ENCODE data around the gene SENP2. TPM values are rescaled to one million over a fixed set of nuclear protein-coding genes. Genes with fewer than 3 reads are reported as not detected.
"Not testable (repeated sequence)": the region's sequence is repeated elsewhere in the genome, so short reads cannot be mapped to it uniquely, and the experiment has no call there.

SENP2 gene
- total and polyA plus RNA-seq, 4 donors: 7.5 to 42.1 (median 20.4) TPM

DNA sequence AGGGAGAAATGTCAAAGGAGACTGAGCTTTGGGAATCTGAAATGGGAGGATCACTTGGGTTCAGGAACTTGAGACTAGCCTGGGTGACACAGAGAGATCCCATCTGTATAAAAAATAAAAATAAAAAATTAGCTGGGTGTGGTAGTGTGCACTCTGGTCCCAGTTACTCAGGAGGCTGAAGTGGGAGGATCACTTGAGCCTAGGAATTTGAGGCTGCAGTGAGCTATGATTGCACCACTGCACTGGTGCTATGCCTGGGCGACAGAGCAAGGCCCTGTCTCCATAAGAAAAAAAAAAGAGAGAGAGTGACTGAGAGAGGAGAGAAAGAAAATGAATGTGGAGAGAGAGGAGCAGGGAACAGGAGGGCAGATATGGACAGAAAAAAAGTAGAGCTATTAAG is 72.8 kb downstream of the SENP2 start:
- no peaks in the 10 kb centered on the region for H3K27me3 ChIP-seq (ENCODE audit: control insufficient read depth in 3 of 3, insufficient read depth in 3 of 3, low read length in 2 of 3)
- TF ChIP-seq, protein P1, sequence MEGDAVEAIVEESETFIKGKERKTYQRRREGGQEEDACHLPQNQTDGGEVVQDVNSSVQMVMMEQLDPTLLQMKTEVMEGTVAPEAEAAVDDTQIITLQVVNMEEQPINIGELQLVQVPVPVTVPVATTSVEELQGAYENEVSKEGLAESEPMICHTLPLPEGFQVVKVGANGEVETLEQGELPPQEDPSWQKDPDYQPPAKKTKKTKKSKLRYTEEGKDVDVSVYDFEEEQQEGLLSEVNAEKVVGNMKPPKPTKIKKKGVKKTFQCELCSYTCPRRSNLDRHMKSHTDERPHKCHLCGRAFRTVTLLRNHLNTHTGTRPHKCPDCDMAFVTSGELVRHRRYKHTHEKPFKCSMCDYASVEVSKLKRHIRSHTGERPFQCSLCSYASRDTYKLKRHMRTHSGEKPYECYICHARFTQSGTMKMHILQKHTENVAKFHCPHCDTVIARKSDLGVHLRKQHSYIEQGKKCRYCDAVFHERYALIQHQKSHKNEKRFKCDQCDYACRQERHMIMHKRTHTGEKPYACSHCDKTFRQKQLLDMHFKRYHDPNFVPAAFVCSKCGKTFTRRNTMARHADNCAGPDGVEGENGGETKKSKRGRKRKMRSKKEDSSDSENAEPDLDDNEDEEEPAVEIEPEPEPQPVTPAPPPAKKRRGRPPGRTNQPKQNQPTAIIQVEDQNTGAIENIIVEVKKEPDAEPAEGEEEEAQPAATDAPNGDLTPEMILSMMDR (IDR thresholded peaks at IDR 0.05; ENCODE audit: control extremely low read depth, extremely low read depth): no peak
- ATAC-seq (ENCODE audit: insufficient read depth, low FRiP score) (peak; percentile 3), DNase-seq (no peak)
- peaks cover 0 to 28% (median 16%) of the 10 kb centered on the region in 4 donors for H3K36me3 ChIP-seq (ENCODE audit: control insufficient read depth in 4 of 4, insufficient read depth in 4 of 4, low read length in 4 of 4)
- peaks cover 0 to 11% (median 0%) of the 10 kb centered on the region in 5 donors for H3K4me1 ChIP-seq (ENCODE audit: control insufficient read depth in 5 of 5, insufficient read depth in 5 of 5, low read length in 5 of 5)
- no peak overlapping the region for H3K9ac ChIP-seq (ENCODE audit: insufficient read depth in 1 of 2, low read length in 2 of 2)
- no peaks in the 10 kb centered on the region for H3K9me3 ChIP-seq (ENCODE audit: control insufficient read depth in 4 of 4, insufficient read depth in 3 of 4, low read length in 3 of 4)
- no peak overlapping the region for H3K4me3 ChIP-seq
- peak overlapping the region in 1 of 2 donors; percentile 12 for H3K27ac ChIP-seq (ENCODE audit: low read depth in 1 of 2, low read length in 1 of 2)
- WGBS, 2 donors: 77 to 79% methylated on average over 1 of the region's 1 CpG

DNA sequence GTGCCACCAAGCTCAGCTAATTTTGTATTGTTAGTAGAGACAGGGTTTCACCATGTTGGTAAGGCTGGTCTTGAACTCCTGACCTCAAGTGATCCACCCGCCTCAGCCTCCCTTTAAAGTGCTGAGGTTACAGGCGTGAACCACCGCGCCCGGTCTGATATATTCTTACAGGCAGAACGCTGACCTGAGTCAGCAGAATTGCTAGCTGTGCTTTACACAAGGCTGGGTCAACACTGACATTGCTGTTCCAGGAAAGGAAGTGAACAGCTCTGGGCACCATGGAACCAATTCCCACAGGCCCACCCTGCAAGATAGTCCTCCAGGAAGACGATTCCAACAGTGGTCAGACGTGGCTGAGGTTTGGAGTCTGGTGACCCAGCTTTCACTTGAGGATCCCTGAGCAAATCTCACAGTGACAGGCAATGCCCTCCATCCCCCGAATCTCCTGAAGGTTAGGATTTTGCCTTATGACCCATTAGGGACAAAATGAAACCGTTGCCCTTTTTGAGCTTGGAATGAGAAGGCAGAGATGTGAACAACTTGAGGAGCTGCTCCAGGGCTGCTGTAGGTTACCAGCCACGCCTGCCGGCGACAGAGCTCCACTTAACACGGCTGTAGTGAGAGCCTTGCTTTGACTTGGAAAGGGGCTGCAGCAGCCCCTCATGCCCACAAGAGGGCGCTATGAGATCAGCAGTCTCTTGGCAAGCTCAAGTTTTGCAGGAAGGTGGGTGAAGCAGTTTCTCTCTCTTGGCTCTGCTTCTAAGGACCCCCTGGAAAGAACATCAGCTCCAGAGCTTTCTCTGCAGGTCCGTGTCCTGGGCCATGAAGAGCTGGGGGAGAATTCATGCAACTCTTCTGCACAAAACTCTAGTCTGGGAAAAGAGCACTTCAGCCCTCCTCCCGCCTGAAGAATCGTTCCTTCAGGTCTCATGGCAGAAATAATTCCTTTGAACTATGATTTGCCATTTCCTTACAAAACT is 74.1 kb downstream of the SENP2 start:
- TF ChIP-seq, protein P1 (IDR thresholded peaks at IDR 0.05; ENCODE audit: control extremely low read depth, extremely low read depth): peak; percentile 89
- H3K9me3 ChIP-seq (ENCODE audit: control insufficient read depth in 4 of 4, insufficient read depth in 3 of 4, low read length in 3 of 4): no peaks in the 10 kb centered on the region
- H3K27ac ChIP-seq (ENCODE audit: low read depth in 1 of 2, low read length in 1 of 2): peak overlapping the region in 1 of 2 donors; percentile 55
- peaks cover 0 to 10% (median 0%) of the 10 kb centered on the region in 5 donors for H3K4me1 ChIP-seq (ENCODE audit: control insufficient read depth in 5 of 5, insufficient read depth in 5 of 5, low read length in 5 of 5)
- ATAC-seq (ENCODE audit: insufficient read depth, low FRiP score) (peak; percentile 71), DNase-seq (peak; percentile 84 to 88 (median 86))
- H3K27me3 ChIP-seq (ENCODE audit: control insufficient read depth in 3 of 3, insufficient read depth in 3 of 3, low read length in 2 of 3): no peaks in the 10 kb centered on the region
- no peak overlapping the region for H3K9ac ChIP-seq (ENCODE audit: insufficient read depth in 1 of 2, low read length in 2 of 2)
- H3K36me3 ChIP-seq (ENCODE audit: control insufficient read depth in 4 of 4, insufficient read depth in 4 of 4, low read length in 4 of 4): peaks cover 0 to 33% (median 17%) of the 10 kb centered on the region in 4 donors
- no peak overlapping the region for H3K4me3 ChIP-seq
- WGBS, 2 donors: 40 to 52% methylated on average over 18 of the region's 18 CpGs

DNA sequence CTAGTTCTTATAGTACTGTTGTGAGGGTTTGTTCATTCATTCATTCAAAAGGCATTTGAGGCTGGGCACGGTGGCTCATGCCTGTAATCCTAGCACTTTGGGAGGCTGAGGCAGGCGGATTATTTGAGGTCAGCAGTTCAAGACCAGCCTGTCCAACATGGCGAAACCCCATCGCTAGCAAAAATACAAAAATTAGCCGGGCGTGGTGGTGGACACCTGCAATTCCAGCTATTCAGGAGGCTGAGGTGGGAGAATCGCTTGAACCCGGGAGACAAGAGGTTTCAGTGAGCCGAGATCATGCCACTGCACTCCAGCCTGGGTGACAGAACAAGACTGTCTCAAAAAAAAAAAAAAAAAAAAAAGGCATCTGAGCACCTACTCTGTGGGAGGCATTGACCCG is 75.2 kb downstream of the SENP2 start:
- not testable (repeated sequence) for DNase-seq; H3K9me3 ChIP-seq (ENCODE audit: control insufficient read depth in 4 of 4, insufficient read depth in 3 of 4, low read length in 3 of 4); H3K4me1 ChIP-seq (ENCODE audit: control insufficient read depth in 5 of 5, insufficient read depth in 5 of 5, low read length in 5 of 5); H3K27ac ChIP-seq (ENCODE audit: low read depth in 1 of 2, low read length in 1 of 2); H3K27me3 ChIP-seq (ENCODE audit: control insufficient read depth in 3 of 3, insufficient read depth in 3 of 3, low read length in 2 of 3); ATAC-seq (ENCODE audit: insufficient read depth, low FRiP score); H3K9ac ChIP-seq (ENCODE audit: insufficient read depth in 1 of 2, low read length in 2 of 2); H3K4me3 ChIP-seq
- peaks cover 0 to 28% (median 13%) of the 10 kb centered on the region in 4 donors for H3K36me3 ChIP-seq (ENCODE audit: control insufficient read depth in 4 of 4, insufficient read depth in 4 of 4, low read length in 4 of 4)
- WGBS, 2 donors: 94 to 96% methylated on average over 10 of the region's 10 CpGs

DNA sequence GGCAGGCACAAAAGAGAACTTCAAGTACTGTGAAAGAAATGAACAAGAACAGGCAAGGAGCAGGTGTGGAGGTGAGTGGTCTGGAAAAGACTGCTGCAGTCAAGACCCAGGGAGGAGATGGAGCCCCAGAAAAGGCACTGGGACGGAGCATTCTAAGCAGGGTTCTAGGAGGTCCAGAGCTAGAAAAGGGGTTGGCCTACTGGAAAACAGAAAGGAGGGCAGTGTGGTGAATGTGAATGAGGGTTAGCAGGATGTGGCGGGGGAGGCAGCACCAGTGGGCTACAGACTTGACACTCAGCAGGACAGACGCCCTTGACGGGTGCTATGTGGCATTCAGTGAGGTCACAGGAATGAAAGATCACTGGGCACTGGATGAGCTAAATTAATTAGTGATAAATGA is 75.7 kb downstream of the SENP2 start:
- peaks cover 0 to 6% (median 0%) of the 10 kb centered on the region in 5 donors for H3K4me1 ChIP-seq (ENCODE audit: control insufficient read depth in 5 of 5, insufficient read depth in 5 of 5, low read length in 5 of 5)
- ATAC-seq (ENCODE audit: insufficient read depth, low FRiP score) (no peak), DNase-seq (no peak)
- H3K9me3 ChIP-seq (ENCODE audit: control insufficient read depth in 4 of 4, insufficient read depth in 3 of 4, low read length in 3 of 4): no peaks in the 10 kb centered on the region
- H3K4me3 ChIP-seq: no peak overlapping the region
- 85 to 89% methylated on average over 4 of the region's 4 CpGs for WGBS, 2 donors
- no peaks in the 10 kb centered on the region for H3K27me3 ChIP-seq (ENCODE audit: control insufficient read depth in 3 of 3, insufficient read depth in 3 of 3, low read length in 2 of 3)
- peaks cover 0 to 24% (median 11%) of the 10 kb centered on the region in 4 donors for H3K36me3 ChIP-seq (ENCODE audit: control insufficient read depth in 4 of 4, insufficient read depth in 4 of 4, low read length in 4 of 4)
- H3K27ac ChIP-seq (ENCODE audit: low read depth in 1 of 2, low read length in 1 of 2): no peak overlapping the region
- TF ChIP-seq, protein P1 (IDR thresholded peaks at IDR 0.05; ENCODE audit: control extremely low read depth, extremely low read depth): no peak
- H3K9ac ChIP-seq (ENCODE audit: insufficient read depth in 1 of 2, low read length in 2 of 2): no peak overlapping the region

Data from lung (tissue), 12 donors.